ENCODE results near the gene PCIF1.

DNA sequence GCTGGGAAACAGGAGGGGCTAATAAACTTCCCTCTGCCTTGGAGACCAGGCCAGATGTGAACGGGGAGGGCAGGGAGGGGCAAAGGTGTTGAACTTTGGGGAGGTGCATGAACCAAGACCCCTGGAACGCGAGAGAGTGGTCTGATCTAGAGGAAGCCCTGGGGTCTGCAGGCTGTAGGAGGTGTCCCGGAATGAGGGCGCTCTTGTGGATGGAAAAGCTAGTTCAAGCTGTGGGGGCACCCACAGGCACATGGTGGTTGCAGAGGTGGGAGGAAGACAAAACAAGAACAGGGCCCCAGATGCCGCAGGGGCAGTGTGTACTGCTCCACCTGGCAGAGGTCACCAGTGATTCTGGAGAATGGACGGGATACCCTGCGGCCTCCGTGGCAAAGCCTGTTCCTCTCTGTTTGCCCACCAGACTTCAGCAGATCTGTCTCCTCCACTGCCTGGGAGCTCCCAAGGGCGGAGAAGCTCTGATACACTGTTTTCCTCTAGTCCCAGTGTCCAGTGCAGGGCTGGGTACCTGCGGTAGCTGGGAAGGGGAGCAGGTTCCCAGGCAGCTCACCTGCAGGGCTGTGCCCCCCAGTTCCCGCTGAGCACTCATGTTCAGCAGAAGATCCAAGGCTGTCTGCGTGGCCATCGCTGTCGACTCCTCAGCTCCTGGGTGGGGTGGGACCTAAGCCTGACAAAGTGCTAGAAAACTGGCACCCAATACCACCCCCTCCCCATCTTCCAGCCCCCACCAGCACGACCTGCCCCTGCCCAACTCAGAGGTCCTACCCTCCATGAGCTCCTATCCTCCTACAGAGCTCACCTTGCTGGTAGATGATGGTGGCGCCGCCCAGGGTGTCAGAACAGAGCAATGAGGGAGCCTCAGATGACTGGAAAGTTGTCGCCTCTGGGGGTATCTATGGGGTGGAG is 22.8 kb downstream of the PCIF1 start:
- no peak for TF ChIP-seq CTCF (IDR thresholded peaks at IDR 0.05 in 4 of 5, conservative IDR thresholded peaks at IDR 0.05 in 1 of 5)
- TF ChIP-seq POLR2A (IDR thresholded peaks at IDR 0.05): no peak

Data from gastrocnemius medialis (tissue), 4 donors.